GM19468 (cell line): ENCODE data around the gene SLC35A1.

Source experiments
- ATAC-seq: cut with Tn5 transposase; IDR thresholded peaks from one replicate; pipeline ENCODE4 v1.9.1; 2021; ENCODE audit warnings: mild to moderate bottlenecking, moderate library complexity, moderate number of reproducible peaks; ENCODE audit not compliant: unreplicated experiment; ENCODE audit errors: extremely low read depth

Gene SLC35A1

DNA sequence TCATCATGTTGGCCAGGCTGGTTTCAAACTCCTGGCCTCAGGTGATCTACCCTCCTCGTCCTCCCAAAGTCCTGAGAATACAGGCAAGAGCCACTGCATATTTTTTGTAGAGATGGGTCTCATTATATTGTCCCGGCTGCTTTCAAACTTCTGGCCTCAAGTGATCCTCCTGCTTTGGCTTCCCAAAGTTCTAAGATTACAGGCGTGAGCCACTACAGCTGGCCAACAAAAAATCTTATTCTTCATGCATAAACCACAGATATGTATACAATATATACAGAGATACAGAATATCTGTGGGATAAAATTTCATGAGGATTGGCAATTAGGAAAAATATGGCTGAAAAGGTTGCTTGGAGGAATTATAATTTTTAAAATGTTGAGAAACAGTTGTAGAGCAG, 49.9 kb downstream of the SLC35A1 start:
- no peak for ATAC-seq

DNA sequence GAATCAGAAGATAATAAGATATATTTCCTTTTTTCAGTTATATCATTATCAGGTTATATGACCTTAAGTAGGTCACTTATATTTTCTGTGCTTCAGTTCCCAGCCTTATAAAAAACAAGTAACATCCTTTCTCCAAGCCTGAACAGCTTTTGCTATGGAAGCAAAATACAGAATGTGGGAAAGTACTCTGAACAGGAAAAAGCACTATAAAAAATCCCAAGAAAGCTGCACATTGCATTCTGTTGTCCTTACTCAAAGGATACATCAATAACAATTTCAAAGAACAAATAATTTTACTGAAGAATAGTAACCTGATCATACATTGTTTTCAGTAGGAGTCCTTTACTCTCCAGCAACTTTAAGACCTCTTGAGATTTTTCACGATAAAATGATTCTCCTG, 56.4 kb downstream of the SLC35A1 start:
- ATAC-seq, result no peak

DNA sequence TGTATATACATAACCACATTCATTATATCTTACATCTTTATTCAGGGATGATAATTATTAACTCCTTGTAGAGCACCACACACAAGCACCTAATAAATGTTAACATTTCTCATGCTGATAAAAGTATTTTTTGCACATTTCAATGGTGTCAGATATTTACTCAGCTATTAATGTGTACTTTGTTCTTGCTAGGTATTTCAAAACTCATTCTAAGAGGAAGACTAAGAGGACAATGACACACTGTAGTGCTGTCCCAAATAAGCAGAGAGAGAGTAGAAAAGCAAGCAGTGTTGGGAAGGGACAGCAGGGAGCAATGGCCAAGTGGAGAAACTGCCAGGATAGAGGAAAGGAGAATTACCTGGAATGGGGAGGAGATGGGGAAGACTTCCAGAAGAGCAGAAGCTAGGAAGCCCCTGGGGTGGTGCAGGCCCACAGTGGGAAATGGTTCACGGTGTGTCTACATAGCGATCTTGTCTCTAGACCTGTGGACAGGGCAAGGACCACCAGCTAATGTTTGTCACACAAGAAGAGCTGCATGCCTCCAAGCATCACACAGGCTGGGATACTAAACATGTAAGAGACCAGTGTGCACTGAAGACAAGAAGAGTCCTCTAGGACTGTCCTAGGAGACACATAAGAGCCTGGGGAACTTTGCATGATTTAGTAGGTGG, 61.7 kb downstream of the SLC35A1 start:
- ATAC-seq, result no peak

DNA sequence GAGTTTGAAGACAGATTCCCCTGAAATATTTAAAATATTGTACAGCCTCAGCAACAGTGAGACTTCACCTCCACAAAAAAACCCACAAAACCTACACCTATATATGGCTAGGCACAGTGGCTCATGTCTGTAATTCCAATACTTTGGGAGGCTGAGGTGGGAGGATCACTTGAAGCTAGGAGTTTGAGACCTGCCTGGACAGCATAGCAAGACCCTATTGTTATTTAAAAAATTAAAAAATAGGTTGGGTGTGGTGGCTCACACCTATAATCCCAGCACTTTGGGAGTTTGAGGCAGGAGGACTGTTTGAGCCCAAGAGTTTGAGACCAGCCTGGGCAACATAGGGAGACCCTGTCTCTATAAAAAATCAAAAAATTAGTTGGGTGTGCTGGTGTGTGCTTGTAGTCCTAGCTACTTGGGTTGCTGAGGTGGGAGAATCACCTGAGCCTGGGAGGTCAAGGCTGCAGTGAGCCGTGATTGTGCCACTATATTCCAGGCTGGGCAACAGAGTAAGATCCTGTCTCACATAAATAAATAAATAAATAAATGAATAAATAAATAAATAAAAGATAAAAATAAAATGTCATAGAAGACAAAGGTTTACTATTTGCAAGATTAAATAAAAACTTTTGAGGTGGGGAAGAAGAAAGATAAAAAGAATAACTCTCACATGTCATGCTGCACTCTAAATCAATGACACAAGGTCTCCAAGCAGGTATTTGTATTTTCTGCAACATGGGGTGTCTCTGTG, 65.9 kb downstream of the SLC35A1 start:
- ATAC-seq, result no peak

DNA sequence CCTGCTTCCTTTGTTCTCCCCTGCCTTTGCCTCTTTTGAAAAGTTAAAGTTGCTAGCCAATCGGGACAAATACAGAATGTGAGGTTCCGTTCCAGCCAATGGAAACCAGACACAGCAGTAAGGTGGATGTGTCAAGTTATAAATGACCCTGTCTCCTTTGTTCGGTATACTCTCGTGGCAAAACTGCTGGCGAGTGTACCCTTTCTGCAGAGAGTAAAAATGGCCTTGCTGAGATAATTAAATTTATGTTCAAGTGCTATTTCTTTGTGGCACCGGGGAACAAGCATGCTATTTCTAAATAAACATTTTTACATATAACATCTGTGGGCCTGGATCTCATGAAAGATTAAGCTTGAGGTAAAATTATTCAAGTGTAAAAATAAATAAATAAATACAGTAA, 66.8 kb downstream of the SLC35A1 start:
- ATAC-seq, result no peak

DNA sequence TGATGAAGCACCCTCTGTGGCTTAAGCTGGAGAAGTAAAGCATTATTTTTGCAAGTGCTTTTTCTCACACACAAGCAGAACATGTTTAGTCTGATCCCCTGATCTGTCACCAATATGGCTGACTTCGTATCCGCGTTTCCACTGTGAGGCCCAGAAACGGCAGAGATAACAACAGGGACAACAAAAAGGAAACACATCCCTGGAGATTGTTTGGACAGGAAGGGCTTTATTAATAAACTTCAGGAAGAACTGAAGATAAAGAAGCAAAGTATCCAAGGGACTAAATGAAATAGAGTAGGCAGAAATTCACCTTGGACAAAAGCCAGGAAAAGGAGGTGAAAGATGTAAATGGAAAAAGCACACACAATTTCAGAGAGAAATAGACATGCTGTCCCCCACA, 67.8 kb downstream of the SLC35A1 start:
- no peak for ATAC-seq

DNA sequence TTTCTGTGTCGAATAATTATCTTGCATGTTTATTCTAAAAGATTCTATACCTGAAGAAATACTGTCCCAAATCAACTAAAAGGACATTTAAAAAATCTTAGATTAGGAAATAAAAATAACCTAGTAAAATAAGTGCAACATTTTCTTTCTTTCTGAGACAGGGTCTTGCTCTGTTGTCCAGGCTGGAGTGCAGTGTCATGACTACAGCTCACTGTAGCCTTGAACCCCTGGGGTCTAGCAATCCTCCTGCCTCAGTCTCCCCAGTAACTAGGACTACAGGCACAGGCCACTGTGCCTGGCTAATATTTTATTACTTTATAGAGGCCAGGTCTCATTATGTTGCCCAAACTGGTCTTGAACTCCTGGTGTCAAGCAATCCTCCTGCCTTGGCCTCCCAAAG, 68.3 kb downstream of the SLC35A1 start:
- no peak for ATAC-seq

DNA sequence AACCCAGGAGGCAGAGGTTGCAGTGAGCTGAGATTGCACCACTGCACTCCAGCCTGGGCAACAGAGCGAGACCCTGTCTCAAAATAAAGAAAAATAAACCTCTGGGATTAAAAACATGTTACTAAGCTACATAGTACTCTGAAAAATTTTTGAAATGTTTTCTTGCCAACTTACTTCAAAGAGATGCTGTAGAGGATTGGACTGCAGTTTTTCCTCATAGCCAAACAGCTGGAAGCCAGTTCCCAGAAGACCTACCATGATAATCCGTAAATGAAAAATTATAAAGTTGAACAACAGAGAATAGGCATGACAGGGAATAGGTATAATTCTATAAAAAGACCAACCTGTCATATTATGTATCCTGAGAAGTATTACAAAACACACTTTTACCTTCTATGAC, 69.0 kb downstream of the SLC35A1 start:
- no peak for ATAC-seq

DNA sequence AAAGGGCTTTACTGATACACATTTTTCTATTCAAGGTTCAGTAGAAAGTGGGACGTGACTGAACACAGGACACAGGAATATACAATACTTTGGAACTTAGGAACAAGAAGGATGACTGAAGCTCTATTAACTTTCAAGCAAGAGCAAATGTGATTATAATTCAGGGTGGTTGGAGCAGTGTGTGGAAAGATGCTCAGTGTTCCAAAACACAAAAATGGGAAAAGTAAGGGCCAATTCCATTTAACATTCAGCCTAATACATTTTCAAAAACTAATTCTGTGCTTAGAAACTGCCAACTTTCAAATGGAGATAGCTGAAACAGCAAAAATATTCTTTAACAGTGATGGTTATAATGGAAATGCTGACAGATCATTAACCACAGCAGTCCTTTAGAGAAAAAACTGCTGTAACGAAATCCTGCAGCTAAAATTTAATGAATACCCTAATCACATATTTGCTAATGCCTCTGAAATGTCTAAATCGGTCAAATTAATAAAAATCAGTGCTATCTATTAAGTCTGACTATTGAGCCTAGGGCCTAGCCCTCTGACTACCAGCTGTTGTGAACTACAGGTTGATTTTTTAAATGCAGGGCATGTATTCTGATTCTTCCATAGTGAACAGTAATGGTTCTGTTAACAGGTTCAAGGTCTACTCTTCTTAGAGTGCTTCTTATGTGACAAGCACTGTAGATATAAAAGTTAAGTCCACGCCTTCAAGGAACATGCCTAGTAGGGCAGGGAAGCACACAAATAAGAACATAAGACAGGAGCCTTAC, 71.1 kb downstream of the SLC35A1 start:
- no peak for ATAC-seq

DNA sequence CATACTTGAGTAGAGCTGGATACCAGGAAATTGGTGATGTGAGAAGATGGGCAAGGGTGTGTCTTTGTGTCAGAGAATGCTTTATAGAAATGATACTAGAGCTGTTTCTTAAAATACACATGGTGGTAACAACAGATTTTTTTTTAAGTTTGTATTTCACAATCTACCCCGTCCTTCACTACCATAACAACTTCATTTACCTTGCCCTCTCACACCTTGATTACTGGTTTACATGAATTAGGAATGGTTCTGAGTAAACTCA, 71.6 kb downstream of the SLC35A1 start:
- no peak for ATAC-seq

DNA sequence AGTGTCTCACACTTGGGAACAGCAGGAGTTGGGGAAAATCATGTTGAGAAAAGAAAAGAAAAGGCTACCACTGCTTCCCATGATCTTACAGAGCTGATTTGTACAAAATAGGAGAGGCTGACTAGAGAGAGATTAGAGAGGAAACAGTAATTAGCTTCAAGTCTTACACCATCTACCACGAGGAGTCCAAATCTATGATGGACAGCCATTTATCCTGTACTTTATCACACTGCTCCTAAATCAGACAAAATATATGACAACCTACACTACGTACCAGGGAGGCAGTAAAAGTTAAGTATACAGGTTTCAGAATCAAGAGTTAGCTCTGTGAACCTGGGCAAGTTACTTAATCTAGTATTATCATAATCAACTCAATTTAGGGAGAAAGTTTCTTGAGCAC, 79.0 kb downstream of the SLC35A1 start:
- ATAC-seq, result no peak

DNA sequence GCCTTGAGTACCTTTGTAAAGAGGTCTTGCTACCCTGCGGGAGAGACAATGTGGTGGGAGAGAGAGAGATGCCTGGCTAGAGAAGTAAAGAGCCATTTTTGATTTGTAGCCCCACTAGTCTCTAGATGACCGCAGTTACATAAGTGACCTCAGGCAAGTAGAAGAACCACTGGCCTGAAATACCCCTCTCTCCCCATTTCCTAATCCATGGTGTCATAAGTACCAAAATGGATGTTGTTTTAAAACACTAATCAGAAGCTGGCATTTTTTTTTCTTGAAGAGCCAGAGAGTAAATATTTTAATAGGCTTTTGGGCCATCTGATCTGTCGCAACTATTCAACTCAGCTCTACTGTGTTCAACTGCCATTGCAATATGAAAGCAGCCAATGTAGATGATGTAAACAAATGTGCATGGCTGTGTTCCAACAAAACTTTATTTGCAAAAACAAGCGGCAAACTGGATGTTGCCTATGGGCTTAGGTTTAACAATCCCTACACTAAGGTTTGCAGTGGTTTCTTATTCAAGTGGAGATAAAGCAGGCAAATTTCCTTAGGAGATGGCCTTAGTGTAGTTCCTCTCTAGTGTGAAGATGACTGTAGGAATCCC, 80.5 kb downstream of the SLC35A1 start:
- ATAC-seq, result no peak

DNA sequence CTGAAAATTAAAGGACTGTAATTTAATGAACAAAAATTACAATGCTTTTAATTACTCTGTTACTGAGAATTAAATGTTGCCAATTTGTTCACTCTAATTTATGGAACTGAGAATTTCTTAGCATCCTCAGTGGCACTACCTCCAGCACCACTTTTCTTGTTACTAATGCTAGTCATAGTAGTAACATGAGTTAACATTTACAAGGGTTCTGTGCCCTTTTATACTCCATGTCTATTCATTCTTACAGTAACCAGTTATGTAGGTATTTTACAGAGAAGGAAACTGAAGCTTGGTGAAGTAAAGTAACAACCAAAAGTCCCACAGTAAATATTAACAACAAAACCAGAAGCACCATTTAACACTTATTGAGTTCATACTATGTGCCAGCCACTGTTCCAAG, 82.7 kb downstream of the SLC35A1 start:
- ATAC-seq, result no peak

DNA sequence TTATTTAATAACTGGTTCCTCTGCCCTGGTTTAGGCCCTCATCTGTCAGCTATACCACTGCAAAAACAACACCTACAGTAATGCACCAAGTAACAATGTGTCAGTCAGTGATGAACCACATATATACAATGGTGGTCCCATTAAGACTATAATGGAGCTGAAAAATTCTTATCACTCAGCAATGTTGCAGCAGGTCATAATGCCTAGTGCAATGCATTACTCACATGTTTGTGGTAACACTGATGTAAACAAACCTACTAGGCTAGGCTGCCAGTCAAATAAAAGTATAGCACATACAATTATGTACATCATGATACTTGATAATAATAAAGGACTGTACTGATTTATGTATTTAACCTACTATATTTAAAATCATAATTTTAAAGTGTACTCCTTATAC, 85.7 kb downstream of the SLC35A1 start:
- no peak for ATAC-seq

DNA sequence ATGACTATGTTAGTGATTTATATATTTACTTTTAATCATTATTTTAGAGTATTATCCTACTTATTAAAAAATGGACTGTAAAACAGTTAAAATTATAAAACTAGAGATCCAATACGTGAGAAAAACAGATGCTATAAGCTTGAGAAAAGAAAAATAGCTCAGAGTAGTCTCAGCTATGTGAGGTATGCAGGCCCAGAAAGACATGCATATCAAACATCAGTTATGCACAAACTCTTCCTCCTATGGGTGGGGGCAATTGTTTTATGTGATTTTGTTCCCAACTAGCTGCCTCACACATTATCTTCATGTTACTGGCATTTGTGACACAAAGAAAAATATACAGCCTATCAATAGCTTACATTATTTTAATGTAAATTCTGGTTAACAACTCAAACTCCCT, 88.2 kb downstream of the SLC35A1 start:
- no peak for ATAC-seq
